HG03460 (cell line): ENCODE measurements around the gene IRX2.

Experiments used
- ATAC-seq: cut with Tn5 transposase; IDR thresholded peaks from one replicate; pipeline ENCODE4 v1.9.1; 2021; ENCODE audit not compliant: unreplicated experiment

The IRX2 gene

DNA sequence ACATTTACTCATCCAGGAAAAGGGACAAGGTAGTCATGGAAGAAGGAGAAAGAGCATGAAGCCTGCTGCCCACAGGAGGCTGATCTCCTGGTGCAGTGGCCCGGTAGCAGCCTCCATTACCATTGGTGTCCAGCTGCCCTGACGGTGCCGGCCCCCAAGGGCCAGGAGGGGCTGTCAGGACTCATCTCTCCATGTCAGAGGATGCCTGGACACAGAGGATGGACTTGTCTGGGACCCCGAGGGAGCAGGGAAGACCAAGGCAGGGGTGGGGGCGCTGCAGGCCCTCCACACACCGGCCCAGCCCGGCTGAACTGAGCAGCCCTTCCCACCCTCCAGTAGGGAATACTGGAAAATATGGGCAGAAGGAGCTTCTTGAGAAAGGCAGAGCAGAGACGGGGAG lies 52.2 kb downstream of the IRX2 start:
- no peak for ATAC-seq

DNA sequence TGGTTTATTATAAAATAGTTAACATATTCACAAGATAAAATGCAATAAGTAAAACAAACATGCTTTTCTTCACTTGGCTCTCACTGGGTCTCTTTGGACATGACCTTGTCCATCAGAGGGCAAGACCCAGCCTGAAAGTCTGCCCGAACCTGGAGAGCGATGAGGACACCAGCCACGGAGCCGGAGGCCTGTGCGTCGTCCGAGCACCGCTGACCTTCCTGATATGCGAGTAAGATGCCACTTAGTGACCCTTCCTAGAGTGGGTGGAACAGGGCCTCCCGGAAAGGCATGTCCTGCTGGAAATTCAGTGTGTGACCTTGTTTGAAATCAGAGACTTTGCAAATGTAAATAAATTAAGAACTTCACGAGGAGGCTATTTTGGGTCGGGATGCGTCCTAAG lies 52.9 kb downstream of the IRX2 start:
- no peak for ATAC-seq

DNA sequence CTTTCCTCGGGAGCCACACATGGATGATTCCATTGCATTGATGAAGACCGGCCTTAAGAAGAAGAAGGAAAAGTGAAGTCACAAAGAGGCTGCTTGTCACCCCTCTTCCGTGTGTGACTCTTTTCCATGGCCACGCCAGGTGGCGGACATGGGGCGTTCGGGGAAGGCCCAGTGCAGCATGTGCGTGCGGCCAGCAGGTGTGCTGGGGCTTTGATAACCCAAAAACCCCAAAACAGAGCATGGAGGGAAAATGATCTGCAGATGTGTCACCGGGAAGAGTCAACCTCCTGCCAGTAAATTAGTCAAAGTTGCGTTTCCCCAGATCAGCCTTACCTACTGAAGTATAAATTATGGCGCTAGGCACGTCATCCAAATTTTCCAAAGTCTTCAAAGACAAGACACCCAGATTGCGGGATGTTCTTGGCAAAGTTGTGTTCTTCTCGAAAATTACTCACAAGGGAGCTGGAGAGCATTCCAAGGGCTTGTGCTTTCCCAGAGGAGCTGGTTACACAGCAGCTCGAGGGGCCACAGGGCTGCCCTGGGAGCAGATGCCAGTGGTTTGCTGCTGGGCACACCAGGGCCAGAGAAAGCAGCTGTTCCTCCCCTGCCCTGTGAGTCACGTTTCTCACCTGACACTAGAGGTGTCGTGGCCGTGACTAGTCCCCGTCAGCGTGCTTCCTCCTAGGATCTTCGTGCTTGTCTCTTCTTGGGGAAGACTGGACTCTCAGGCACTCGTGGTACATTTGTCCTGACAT lies 53.9 kb downstream of the IRX2 start:
- ATAC-seq = no peak

DNA sequence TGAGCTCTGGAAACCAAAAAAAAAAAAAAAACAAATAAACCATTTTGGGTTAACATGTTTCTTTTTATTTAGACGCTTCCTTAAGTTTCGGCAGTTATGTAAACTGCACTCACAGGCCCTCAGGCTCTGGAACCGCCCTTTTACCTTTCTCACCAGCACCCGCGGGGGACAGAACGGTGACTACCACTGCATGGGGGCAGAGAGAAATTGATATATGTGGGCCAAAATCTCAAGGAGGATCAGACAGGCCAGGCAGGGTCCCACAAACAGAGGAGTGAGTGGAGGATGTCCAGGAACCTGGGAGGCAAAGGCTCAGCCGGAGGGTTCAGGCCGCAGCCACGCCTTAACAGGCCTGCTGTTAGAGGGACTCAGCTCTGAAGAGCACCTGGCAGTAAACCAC lies 54.4 kb downstream of the IRX2 start:
- ATAC-seq = no peak
